ENCODE data around the gene CMKLR1.

DNA sequence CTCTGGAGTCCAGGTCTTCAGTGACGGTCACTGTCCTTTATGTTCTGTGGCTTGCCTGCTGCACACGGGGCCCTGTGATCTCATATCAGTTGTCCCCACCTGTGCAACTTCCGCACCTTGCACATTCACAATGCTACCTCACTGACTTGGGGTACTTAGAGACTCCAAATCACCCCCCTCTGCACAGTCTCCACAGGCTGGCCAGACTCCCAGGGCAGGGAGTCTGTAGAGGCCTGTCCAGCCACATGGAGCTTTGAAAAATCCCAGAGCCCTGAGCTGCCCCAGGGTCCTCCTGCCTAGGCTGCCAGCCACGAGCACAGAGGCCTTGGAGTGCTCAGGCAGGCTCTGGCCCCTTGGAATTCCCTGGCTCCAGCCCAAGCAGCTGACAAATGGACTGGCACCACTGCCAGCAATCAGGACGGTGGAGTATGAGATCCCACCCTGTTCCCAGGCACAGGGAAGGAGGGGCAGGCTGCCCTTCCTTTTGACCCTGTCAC lies 26.4 kb downstream of the CMKLR1 start:
- no peak for TF ChIP-seq POLR2A (IDR thresholded peaks at IDR 0.05)
- TF ChIP-seq, protein P1, sequence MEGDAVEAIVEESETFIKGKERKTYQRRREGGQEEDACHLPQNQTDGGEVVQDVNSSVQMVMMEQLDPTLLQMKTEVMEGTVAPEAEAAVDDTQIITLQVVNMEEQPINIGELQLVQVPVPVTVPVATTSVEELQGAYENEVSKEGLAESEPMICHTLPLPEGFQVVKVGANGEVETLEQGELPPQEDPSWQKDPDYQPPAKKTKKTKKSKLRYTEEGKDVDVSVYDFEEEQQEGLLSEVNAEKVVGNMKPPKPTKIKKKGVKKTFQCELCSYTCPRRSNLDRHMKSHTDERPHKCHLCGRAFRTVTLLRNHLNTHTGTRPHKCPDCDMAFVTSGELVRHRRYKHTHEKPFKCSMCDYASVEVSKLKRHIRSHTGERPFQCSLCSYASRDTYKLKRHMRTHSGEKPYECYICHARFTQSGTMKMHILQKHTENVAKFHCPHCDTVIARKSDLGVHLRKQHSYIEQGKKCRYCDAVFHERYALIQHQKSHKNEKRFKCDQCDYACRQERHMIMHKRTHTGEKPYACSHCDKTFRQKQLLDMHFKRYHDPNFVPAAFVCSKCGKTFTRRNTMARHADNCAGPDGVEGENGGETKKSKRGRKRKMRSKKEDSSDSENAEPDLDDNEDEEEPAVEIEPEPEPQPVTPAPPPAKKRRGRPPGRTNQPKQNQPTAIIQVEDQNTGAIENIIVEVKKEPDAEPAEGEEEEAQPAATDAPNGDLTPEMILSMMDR (IDR thresholded peaks at IDR 0.05), result no peak

Measured in gastroesophageal sphincter (tissue), 3 donors.